HS-5 (cell line): Measurements from ENCODE around the gene ZACN.

Experiments
- DNase-seq: peaks from one replicate; pipeline ENCODE4 v3.0.0-alpha.2; 2012; ENCODE audit warnings: low read depth

ZACN gene

DNA sequence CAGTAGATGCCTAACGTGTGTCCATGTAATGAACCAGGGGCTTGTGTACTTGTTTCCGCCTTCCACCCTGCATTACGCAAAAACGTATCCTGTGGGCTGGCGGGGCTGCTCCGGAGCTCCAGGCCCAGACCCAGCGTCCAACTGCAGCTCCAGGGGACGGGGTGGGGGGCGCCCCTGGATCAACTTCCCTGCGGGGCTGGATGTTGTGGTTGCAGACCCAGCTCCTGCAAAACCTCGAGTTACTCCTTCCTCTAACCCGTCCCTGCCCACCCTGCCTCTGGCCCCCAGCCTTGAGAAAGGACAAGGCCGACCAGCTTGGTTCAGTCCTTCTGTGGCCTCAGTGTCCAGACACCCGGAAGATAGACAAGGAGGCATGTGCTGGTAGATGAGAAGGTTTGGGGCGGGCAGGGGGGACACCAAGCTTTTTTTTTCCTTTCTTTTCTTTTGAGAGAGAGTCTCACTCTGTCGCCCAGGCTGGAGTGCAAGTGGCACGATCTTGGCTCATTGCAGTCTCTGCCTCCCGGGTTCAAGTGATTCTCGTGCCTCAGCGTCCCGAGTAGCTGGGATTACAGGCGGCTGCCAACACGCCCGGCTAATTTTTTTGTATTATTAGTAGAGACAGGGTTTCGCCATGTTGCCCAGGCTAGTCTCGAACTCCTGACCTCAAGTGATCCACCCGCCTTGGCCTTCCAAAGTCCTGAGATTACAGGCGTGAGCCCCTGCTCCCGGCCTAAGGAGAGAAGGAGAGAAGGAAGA, 25.3 kb downstream of the ZACN start:
- no peak for DNase-seq

DNA sequence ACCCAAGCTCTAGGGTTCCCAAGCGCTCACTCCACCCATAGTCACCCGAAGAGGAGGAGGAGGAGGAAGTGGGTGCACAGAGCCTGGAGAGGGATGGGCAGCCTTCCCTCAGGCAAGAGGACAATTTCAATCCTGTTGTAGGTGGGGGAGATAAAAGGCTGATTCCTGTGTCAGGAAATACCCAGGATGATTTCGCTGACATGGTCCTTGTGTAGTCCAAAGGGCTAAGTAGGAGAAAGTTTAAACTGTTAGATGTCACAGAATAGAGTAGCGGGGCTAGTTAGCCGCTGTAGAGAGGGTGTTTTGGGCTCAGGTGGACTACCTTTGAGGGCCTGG, 25.9 kb downstream of the ZACN start:
- DNase-seq = no peak

DNA sequence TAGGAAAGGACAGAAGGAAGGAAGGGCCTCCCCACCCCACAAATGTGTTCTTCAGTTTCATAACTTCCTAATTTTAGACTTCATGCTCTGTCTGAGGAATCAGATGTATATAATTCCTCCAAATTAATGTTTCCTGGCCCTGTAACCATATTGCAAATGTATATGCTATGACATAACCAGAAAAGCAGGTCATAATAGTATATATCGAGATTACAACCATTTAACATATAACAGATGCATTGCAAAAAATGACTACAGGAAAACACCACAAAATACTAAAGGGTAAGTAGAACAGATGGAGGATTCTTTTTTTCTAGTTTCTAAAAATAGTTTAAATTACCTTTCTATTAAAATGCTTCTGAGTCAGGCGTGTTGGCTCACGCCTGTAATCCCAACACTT, 27.7 kb downstream of the ZACN start:
- no peak for DNase-seq

DNA sequence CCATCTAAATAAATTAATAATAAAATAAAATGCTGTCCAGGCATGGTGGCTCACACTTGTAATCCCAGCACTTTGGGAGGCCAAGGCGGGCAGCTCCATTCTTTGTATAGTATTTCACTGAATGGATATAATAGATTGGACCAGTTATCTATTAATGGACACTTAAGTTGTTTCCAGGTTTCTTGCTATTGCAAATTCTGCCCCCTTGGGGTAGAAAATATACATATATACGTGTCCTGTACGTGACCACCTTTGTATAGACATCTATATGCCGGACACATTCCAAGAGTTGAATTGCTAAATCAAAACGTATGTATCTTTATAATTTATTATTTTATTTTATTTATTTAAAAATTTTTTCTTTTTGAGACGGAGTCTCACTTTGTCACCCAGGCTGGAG, 28.5 kb downstream of the ZACN start:
- no peak for DNase-seq

DNA sequence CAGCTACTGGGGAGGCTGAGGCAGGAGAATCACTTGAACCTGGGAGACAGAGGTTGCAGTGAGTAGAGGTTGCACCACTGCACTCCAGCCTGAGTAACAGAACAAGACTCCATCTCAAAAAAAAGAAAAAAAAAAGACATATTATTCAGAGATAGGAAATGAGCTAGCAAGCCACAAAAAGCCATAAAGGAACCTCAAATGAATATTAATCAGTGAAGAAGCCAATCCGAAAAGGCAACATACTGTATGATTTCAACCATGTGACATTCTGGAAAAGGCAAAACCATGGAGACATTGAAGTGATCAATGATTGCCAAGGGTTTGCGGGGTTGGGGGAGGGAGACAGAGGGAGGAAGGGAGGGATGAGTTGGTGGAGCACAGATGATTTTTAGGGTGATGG, 33.0 kb downstream of the ZACN start:
- no peak for DNase-seq

DNA sequence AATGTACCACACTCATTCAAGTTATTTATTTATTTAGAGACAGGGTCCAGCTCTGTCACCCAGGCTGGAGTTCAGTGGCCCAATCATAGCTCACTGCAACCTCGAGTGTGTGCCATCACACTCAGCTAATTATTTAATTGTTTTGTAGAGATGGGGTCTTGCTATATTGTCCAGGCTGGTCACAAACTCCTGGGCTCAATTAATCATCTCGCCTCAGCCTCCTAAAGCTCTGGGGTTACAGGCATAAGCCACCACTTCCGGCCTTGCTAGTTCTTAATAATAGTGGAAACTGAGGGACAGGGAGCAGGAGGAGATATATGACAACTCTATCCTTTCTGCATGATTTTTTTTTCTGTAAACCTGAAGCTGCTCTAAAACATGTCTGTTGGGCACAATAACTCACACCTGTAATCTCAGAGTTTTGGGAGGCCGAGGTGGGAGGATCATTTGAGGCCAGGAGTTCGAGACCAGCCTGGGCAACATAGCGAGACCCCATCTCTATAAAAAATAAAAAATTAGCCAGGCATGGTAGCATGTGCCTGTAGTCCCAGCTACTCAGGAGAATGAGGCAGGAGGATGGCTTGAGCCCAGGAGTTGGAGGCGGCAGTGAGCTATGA, 36.3 kb downstream of the ZACN start:
- DNase-seq = no peak

DNA sequence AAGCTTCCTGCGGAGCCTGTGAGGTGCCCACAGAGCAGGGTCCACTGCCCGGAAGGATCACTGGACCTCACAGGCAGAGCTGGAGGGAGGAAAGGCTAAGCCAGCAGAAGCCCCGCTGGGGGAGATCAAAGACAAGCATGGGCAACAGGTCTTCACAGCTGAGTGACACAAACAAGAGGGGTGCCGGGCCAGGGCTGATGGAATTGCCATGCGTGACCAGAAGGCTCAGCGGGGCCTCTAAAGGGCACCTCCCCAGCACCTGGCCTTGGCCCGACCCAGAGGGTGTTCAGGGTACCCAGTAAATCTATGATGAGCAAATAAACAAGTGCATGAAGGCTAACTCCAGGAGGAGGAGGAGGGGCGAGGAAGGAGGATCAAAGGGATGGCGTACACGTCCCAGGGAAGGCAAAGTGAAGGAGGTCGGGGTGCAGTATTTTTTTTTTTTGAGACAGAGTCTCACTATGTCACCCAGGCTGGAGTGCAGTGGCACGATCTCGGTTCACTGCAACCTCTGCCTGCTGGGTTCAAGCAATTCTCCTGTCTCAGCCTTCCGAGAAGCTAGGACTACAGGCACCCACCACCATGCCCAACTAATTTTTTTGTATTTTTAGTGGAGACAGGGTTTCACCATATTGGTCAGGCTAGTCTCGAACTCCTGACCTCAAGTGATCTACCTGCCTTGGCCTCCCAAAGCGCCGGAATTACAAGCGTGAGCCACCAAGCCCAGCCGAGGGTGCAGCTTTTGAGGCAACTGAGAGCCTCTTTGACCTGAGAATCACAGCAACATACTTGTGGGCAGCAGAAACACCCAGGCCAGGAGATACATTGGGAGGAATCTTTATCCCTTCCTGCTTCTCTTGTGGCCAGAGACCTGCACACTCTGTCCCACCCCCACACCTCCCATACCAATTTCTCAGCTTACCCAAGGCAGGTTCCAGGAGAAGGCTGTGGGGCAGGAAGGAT, 40.7 kb downstream of the ZACN start:
- no peak for DNase-seq

DNA sequence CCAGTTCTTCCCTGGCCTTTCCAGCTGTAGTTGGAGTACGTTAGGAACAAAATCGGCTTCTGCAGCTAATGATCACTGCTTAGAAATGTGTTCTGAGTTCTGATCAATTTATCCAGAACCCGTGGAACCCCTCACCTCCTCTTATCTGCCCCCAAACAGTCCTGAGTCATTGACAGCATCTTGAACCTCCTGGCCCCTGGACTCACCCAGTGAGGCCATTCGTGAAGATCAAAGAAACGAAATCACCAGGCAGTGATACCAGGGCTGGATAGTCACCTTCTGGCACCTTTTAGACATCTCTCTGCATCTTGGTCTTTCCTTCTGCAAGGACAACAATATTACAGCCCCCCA, 41.7 kb downstream of the ZACN start:
- DNase-seq = no peak

DNA sequence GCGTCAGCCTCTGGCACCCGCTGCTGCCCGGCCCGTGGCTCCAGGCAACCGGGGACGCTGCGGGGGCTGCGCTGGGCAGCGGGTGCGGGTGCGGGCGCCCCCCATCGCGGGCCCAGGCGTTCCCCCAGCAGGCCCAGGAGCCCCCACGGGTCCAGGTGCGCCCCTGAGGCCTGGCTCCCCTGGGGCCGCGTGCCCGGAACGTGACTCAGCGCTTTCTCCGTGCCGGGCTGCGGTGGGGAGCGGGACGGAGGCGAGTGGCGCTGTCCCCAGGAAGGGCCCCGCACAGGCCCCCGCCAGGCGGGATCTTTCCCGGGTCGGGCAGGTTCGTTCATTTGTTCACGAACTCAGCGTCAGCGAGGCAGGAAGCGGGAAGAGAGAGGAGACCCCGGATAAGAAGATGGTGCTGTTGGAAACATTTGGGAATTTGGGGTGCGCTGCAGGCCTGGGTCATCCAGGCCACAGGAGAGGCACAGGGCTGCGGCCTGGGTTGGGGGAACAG, 43.0 kb downstream of the ZACN start:
- DNase-seq = no peak

DNA sequence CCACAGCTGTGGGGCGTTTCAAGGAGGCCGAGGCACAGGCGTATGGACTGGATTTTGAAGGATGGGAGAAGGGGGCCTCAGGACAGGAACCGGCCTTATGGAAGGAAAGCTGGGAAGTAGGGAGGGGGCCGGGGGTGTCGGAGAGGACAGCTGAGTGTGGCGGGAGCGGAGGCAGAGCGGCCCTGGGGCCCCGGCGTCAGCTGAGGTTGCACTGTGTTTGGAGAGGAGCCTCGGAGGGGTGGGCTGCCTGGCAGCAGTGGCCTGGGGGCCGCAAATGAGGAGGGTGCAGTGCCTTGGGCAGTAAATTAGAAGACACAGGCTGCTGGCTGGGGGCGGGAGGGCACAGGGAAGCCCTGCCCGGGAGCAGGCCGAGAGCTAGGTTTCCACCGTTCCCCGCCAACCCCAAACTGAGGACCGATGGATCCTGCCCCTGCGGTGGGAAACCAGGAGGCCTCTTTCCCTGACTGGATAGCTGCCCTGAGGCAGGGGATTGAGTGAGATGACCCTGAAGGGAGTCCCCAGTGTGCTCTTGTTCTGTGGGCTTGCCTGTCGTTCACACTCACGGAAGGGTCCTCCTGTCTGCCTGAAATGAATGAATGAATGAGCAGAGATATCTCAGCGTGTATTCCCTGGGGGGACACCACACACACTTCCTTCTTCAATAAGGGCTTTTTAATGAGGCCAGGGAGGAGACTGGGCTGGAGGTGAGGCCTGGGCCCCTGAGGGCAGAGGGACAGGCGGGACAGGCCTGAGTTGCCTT, 43.6 kb downstream of the ZACN start:
- no peak for DNase-seq

DNA sequence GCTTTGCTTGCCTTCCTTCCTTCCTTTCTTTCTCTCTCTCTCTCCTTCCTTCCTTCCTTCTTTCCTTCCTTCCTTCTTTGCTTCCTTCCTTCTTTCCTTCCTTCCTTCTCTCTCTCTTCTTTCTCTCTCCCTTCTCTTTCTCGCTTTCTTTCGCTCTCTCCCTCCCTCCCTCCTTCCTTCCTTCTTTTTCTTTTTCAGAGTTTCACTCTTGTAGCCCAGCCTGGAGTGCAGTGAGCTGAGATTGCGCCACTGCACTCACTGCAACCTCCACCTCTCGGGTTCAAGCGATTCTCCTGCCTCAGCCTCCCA, 44.2 kb downstream of the ZACN start:
- DNase-seq = no peak

DNA sequence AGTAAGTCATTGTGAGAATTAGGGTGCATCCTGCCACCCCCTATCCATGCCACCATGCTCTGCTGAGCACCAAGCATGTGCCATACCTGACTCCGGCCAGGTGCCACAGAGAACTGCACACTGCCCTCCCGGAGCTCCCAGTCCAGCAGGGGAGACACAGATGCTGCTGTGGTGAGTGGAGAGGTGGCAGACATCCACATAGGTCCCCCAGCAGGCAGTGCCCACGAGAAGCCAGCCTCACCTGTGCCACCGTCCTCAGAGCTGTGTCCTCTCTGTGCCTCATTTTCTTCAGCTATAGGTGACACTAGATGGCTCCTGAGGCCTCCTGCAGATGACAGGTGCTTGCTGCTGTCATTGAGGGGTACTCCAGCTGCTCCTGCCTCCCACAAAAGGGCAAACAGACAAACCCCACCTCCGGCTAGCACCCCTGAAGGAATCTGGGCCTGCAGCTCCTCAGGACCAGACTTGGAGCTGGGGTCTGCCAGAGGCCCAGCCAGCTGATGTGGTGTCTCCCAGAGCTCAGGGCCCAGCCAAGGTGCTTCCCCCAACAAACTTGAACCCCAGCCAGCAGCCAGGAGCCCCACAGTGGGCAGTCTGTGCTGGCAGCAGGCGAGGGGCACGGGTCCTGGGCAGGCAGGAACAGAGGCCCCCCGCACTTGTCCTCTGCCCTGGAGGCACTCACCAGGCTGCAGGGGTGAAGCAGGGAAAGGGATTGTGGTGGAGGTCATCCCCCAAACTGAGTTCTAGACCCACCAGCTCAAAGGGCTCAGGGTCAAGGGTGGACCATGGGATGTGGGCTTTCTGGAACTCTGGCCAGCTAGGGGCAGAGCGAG, 45.0 kb downstream of the ZACN start:
- no peak for DNase-seq

DNA sequence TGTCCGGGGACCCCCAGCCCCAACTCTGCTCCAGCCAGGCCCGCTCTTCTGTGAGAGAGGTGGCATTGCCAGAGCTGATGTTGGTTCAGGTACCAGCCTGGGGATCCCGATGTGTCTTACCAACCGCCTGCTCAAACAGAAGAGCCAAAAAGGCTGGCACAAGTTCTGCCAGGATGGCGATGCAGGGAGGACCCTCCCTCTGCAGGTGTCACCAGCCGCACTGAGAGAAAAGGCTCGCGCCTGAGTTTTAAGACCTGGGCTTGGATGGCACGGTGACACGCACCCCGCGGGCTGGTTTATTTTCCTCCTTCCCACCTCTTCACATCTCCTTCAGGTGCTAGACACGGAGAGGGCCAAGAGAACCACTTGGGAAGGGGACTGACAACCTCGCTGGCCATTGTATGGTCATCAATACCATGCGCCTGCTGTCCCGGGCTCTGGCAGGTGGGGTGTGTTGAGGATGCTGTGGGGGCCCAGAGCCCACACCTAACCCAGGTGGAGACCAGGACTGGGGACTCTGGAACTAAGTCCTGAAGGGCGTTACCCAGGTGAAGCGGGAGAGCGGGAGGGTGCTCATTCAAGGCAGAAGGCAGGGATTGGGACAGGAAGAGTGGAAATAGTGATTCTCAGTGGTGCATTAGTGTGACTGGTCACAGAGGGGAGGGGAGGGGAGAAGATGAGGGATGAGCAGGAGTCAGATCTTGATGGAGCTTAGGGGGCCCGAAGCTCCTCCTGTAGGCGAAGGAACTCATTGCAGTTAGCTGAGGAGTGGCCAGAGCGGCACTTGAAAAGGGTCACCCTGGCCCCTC, 45.8 kb downstream of the ZACN start:
- no peak for DNase-seq

DNA sequence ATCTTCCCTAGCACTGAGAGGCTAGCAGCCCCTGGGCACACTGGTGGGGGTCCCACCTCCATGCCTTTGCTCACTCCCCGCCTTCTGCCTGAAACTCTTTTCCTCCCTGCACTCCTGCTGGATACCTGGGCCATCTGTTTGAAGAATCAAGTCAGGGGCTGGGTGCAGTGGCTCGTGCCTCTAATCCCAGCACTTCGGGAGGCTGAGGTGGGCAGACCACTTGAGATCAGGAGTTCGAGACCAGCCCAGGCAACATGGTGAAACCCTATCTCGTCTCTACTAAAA, 46.4 kb downstream of the ZACN start:
- no peak for DNase-seq

DNA sequence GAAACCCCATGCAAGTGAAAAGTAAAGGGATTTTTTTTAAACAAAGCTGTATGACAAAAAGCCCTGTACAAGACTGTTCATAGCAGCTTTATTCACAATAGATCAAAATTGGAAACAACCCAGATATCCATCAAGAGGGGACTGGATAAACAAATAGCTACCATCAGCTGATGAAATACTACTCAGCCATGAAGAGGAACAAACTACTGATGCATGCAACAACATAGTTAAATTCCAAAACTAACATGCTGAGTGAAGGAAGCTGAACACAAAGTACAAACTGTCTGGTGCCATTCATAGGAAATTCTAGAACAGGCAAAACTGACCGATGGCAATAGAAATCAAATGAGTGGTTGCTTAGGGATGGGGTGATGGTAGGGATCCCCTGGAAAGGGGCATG, 46.9 kb downstream of the ZACN start:
- DNase-seq = no peak

DNA sequence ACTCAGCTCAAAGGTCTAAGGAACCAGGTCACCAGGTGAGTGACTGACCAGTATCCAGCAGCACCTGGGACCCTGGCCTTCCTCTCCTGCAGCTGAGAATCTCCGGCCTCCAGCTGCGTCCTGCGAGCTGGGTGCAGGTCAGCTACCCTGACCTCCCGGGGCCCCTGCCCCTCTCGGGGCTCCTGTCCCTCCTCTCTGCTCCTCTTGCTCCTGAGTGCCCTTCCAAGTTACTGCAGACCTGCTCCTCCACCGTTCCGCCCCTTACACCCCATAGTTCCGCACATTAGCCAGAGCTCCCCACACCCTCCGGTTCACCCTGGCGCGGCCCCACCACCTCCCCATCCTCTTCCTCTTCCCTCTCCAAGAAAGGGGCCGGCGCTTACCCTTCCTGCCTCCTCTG, 51.5 kb downstream of the ZACN start:
- DNase-seq = no peak

DNA sequence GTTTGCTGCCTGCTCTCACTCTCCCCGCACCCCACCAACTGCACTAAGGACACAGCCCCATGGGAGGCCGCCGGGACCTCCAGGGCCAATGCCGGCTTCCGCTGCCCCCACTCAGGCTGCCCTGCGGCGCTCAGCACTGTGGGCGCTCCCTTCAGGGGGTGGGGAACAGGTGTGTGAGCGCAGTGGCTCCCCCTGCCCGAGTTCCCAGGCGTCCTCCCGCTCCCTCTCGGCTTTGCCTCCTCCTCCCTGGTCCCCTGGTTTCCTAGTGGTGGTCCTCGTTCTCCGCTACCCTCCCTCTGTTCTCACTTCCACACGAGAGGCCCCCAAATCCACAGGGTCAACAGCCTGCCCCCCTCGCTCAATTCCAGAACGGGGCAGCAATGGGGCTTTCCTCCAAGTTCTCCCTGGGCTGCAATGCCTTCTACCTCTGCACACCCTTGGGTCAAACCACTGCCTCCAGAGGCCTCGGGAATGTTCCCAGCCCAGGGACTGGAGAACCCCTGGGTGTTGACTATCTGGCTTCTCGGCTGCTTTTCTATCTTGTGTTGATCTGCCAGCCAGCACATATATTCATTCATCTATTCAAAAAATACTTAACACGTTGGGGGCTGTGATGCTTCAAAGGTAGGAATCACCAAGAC, 52.2 kb downstream of the ZACN start:
- DNase-seq = no peak

DNA sequence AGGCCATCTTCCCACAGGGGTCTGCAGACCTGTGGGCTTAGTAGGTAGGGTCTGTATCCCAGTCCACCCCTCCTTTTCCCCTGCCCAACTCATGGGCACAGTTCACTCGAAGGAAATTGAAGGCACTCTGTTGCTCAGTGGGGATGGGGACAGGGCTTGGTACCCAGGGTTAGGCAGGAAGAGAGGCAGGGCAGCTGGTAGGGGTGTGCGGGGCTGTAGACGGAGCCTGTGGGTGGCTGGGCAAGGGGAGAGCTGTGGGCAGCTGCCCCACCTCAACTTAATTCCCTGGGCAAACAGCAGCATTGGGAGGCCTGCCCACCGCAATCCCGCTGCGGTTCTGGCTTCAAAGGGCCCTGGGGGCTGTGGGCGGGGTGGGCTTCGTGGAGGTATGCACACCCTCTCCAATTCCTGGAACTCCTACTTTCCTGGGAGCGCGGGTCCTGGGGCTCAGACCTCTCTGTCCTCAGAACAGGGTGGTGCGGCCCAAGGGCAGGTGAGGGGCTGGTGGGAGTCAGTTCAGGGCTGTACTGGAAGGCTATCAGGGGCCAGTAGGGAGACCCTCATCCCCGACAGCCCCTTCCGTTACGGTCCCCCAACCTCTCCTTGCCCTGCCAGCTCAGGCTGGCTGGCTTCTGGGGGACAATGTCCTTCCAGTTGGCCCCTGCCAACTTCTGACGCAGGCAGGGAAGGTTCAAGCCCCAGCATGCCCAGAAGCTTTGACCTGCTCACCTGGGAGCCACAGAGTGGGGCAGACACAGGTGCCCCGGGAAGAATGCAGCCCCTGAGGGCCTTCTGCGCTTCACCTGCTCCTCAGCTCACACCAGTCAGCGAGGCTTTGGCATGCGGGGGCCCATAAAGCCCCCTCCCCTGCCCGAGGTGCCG, 53.0 kb downstream of the ZACN start:
- DNase-seq = no peak
